Fibroblast of peridontal ligament (primary cell): ENCODE results near the gene ACYP1.
"Not testable (repeated sequence)": the region's sequence is repeated elsewhere in the genome, so short reads cannot be mapped to it uniquely, and the experiment has no call there.

Experiments used
- DNase-seq: peaks from one replicate; pipeline ENCODE4 v3.0.0-alpha.2; 2010; ENCODE audit errors: extremely low read depth

The ACYP1 gene

DNA sequence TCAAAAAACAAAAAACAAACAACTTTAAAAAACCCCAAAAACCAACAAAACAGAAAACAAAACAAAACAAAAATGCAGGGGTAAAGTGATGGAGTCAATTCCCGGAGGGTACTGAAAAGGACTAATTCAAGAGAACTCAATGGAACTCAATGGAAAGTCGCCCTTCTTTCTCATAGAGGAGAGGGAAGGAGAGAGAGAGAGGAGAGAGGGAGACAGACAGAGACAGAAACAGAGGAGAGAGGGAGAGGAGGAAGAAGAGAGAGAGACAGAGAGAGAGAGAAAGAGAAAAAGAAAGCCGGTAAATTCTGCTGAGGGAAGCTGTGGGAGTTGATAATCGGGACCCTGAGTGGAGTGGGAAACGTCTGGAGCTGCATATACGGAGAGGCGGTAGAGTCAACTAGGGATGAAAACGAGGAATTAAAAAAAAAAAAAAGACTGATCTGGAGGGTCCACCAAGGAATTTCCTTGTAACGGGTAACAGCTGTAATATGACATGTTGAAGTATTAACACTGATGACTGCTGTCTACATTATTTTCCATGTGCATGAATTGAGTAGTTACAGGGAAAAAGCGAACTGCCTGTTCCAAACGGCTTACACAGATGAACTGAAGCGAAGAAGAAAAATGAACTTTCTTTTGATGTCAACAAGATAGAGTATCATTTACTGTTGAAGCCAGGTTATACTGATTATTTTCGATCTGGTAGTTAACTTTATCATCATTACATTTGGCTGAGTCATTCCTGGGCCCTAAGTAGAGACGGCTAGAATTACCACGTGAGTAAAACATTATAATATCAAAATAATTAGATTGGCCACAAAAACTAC is 4.7 kb upstream of the ACYP1 start:
- peak; percentile 75 for DNase-seq

DNA sequence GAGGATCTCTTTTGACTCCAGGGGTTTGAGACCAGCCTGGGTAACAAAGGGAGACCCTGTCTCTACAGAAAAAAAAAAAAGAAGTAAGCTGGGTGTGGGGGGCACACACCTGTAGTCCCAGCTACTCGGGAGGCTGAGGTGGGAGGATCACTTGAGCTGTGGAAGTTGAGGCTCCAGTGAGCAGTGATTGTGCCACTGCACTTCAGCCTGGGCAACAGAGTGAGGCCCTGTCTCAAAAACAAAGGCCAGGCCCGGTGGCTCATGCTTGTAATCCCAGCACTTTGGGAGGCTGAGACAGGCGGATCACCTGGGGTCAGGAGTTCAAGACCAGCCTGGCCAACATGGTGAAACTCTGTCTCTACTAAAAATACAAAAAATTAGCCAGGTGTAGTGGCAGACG is 3.9 kb upstream of the ACYP1 start:
- DNase-seq = not testable (repeated sequence)

- DNase-seq = no peak
Measured at GRCh38 chr14:75067212-75067611, 3.4 kb upstream of the ACYP1 start.

GRCh38 chr14:75066691-75067090 is 2.9 kb upstream of the ACYP1 start:
- DNase-seq = no peak

DNA sequence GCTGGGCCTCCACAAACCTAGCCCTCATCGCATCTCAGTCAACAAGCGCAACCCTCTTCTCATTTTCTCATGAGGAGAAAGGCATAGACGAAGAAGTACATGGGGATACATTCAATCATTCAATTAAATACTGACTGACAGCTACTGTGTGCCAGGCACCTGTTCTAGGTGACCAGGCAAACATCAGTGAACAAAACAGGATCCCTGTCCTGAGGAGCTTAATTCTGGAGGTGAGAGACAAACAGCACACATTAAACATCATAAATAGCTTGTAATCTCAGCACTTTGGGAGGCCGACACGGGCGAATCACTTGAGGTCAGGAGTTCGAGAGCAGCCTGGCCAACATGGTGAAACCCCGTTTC is 362 bp upstream of the ACYP1 start:
- no peak for DNase-seq

DNA sequence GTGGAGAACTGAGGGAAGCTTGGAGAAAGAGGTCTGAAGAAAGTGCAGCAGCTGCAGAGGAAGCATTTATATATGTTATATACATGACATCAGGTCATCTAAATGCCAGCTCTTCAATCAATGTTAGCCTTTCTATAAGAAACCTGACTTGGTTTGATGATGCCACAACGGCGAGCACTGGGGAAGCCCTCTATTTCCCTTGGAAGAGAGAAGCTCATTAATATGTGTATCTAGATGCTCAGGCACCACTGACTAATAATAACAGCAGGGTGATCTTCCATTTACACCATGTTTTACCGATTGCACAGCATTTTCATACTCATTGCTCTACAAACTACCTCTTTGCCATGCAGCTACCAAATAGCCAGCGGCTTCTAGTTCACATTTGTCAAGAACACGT is 811 bp downstream of the ACYP1 start:
- DNase-seq = no peak

DNA sequence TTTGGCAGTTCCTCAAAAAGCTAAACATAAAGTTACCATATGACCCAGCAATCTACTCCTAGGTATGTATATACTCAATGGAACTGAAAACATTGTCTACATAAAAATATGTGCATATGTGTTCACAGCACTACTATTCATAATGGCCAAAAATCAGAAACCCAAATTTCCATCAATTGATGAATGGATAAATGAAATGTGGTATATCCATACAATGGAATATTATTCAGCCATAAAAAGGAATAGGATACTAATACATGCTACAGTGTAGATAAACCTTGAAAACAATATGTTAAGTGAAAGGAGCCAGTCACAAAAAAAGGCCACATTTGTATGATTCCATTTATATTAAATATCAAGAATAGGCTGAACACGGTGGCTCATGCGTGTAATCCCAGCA is 3.4 kb downstream of the ACYP1 start:
- DNase-seq = no peak

GRCh38 chr14:75059642-75060041 is 4.2 kb downstream of the ACYP1 start:
- DNase-seq = peak; percentile 20

- peak; percentile 40 for DNase-seq
Measured at GRCh38 chr14:75054421-75054820, 9.4 kb downstream of the ACYP1 start.

GRCh38 chr14:75053396-75054291 is 10.2 kb downstream of the ACYP1 start:
- peak; percentile 83 for DNase-seq

DNA sequence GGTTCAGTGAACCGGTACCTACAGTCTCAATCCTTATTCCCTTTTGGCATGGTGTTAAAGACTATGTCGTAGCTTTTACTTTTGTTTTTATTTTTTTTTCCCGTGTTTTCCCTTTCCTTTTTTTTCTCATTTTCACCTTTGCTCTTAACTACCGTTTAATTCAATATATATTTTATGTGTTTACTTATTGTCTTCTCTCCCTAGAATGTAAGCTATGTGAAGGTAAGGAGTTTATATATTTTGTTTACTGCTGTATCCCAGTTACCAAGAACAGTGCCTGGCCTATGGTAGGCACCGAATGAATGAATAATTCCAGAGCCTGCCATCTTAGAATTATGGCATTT is 12.3 kb downstream of the ACYP1 start:
- no peak for DNase-seq

GRCh38 chr14:75050852-75051555 is 12.8 kb downstream of the ACYP1 start, which contains the start of gene MLH3:
TSS of gene MLH3 (minus strand) at chr14:75051467. CDS start at chr14:75049655, 1,812 bp downstream.
- DNase-seq = peak; percentile 74

DNA sequence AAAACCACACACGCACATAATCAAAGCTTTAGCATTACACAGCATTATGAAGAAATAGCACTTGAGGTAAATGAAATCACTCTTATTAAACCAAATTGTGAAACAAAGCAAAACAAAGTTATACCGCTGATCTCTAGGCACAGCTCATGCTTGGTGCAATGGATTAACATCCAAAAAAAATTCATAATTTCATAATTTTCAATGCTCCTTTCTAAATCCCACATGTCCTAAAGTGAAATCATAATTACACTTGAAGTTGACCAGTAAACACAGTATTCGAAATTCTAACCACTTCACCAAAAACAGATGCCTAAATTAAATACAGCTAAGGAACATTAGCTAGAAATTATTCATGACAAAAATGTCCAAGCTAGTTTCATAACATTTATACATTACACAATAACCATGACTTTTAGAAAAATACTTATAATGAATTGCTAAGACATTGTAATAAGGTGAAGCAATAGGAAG is 14.1 kb downstream of the ACYP1 start:
- peak; percentile 97 for DNase-seq

DNA sequence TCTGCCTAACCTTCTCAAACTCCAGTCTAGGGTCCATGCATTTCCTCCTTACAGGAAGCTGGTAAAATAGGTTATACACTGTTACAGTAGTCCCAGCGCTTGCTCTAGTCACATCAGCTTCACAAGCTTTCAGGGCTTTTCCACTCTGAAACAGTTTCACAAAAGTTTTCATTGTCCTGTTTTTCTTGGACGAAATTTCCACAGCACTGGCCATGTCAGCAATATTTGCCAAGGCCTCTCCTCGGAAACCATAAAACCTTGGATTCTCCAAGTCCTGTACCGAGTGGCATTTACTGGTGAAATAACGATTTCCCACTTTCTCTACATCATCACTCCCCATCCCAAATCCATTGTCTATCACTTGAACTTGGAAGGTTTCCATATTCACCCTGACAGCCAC is 14.7 kb downstream of the ACYP1 start:
- DNase-seq = no peak

GRCh38 chr14:75048101-75048500 is 15.7 kb downstream of the ACYP1 start:
- DNase-seq = no peak

DNA sequence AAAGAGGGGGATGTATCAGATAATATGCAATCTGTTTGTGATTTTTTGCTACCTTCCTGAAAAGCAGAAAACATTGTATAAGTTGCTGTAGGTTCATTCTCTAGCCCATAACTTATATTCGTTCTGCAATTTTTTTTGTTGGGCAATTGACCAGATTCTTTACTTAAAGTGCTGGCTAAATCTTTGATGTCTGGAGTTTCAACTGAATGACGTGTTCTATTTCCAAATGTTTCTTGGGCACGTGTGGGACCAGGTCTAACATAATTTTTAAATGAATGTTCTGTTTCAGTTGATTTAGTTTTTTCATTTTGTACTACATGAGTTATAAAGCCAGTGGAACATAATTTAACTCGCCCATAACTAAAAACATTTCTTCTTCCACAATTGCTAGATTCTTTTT is 16.3 kb downstream of the ACYP1 start:
- peak; percentile 26 for DNase-seq

GRCh38 chr14:75046899-75047298 is 16.9 kb downstream of the ACYP1 start:
- peak; percentile 27 for DNase-seq

GRCh38 chr14:75046275-75046674 is 17.5 kb downstream of the ACYP1 start:
- no peak for DNase-seq

GRCh38 chr14:75044752-75045151 is 19.1 kb downstream of the ACYP1 start:
- peak; percentile 35 for DNase-seq

- DNase-seq = peak; percentile 55
Measured at GRCh38 chr14:75044322-75044721, 19.5 kb downstream of the ACYP1 start.

GRCh38 chr14:75042035-75042434 is 21.8 kb downstream of the ACYP1 start:
- DNase-seq = peak; percentile 54

GRCh38 chr14:75041613-75042012 is 22.2 kb downstream of the ACYP1 start:
- DNase-seq = no peak
